ENCODE measurements around the gene MAST4.

The MAST4 gene

DNA sequence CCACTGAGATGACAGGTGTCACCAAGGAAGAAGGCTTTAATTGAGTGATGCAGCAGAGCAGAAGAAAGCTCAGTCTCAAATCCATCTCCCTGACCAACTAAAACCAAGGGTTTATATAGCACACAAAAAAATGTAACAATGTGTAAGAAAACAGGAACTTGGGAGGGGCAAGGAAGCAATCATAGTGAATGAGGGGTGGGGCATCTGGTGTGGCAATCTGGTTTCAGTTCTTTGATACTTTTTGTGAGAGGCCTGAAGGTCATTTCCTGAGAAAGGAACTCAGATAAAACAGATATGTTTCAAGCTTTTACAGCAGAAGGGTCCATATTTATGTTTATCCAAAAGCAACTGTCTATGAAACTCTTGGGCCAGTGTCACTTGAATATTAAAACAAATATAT, 580.7 kb downstream of the MAST4 start:
- DNase-seq, result peak; percentile 35 to 48

DNA sequence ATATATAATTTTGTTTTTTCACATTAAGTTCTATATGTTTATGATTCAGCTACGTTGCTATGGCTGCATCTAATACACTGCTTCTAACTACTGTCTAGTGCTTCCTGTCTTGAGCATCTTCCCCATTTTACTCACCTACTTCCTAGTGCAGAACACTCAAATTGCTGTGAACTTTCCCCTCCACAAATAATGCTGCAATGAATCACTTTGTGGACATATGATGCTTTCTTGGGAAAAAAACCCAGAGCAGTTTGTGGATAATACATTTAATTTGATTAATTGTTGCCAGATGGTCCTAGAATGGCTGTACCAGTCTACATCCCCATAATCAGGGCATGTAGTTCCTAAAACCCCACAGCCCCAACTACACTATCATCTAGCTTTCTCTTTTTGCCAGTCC, 581.9 kb downstream of the MAST4 start:
- peak; percentile 58 to 89 for DNase-seq

DNA sequence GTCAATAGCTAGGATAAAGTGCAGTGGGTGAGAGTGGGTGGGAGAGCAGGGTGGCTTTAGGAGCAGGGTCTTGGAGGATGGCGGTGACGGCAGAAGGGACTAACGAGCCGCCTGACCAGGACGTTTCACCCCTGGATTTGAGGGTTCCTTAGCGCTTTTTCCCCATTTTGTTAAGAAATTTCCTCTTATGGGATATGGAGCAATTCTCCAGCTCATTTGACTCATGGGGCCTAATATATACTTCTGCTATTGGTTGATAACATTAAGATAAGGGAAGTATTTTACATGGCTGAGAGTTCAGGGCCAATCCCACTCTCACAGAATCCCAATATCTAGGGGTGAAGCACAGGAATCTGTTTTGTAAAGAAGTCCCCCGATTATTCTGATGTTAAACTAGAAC, 582.8 kb downstream of the MAST4 start:
- peak; percentile 62 to 87 for DNase-seq

DNA sequence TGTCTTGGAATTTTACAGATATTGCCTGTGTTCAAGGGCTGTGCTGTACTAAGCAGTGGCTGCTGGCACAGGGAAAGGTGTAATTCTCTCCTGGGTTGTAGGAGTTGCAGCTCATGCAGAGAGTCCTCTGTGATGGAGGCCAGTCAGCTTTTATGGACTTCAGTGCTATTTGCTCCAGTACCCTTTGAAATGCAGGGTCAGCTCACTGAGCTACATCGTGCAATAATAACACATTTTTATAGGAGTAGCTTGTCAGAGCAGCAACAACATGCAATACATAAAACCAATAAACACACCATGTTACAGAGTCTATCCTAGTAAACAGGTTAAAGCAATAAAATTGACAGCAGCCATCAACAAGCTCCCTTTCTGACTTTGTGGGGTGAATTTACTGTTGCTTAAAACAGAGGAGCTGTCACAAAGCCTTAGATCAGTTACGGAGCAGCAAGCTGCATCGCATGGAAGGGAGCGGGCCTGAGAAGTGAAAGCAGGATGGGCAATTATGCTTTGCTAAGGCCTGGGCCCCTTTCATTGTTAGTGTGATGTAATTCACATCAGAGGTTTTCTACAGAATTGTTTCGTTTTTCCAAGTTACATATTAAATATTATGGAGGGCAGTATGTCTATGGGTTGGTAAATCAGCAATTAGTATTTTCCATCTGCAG, 583.6 kb downstream of the MAST4 start:
- DNase-seq, result no peak

DNA sequence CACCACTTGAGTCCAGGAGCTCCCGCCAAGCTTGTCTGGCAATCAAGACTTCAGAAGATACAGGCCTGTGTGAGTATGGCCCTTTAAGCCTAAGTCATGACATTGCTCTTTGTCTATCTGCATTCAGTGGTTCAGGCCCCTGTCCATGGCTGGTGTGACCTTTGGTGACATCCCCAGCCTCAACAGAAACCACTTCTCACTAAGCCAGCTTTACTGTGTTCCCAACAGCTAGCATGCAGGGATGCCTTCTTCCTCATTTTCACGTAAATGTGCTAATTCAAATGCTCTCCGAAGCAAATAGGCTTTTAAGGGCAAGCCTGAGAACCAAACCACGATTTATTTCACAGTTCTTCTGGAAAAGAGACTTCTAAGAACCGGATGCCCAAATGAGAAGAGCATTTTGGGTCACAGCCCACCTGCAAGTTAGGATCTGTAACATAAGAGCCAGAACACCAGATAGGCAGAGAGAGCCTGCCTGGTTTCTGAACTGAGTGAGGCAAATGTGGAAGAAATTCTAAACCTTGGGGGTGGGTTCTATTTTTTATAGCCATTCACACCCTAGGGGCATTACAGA, 585.5 kb downstream of the MAST4 start:
- DNase-seq, result peak; percentile 63 to 80

DNA sequence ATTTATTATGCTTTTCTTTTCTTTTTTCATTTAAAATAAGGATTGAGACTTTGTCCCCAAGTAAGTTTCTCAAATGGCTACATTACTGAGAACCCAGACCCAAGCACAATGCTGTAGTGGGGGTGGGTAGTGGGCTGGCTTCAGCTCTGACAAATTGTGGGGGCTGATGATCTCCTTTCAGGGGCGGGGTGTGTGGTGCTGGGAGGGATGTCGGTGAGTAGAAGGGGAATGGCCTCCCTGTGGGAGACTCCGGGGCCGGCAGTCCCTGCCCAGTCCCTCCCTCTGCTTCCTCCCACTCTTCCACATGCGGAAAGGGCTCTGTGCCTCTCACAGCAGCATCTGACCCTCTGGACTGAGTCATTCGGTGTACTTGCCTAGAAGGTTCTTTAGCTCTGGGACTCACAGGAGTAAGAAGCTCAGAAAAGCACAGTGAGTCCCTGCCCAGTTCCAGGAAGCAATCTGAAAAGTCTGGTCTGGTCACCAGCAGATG, 586.2 kb downstream of the MAST4 start:
- DNase-seq, result peak; percentile 79 to 97

DNA sequence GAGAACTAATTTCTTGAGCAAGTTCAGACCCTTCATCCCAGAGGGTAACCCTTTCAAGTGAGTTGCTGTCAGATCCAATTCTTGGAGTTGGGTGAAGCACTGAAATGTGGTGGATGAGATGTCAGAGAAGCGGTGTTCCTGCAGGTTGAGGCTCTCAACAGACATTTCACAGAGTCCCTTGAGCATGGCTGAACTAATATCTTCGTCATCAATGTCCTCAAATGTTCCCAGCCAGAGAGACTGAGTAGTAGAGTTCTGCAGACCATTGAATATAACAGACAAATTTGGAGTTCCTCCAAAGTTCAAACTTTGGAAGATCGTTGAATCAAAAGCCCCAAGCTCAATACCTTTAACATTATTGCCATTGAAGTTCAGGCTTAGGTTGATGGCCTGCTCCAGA, 587.7 kb downstream of the MAST4 start:
- no peak for DNase-seq

DNA sequence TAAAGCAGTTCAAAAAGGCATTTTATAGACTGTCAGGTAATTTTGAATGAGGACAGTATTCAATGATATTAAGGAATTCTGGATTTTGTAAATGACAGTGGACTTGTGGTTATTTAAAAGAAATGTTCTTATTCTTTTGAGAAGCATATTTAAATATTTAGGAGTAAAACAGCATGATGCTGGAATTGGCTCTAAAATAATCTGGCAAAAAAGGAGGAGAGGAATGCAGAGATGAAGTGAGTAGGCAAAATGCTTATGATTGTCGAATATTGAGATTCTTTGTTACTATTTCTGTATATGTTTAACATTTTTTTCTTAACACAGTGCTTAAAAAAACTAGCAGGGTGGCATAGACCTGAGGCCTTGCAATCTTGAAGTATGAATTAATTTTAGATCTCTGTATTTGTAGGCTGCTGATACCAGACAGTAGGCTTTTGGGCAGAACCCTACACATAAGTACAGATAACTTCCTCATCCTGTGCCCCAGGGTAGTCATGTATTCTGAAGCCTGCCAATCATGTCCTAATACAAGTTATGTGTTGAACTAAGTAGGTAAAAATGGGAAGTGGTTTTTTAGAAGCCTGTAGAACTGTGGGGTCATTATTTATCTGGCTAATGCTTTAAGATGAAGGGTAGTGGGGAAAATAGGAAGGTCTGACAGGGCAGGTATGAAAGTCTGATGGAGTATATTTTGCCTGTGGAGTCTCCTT, 591.0 kb downstream of the MAST4 start:
- DNase-seq, result peak; percentile 69 to 82

DNA sequence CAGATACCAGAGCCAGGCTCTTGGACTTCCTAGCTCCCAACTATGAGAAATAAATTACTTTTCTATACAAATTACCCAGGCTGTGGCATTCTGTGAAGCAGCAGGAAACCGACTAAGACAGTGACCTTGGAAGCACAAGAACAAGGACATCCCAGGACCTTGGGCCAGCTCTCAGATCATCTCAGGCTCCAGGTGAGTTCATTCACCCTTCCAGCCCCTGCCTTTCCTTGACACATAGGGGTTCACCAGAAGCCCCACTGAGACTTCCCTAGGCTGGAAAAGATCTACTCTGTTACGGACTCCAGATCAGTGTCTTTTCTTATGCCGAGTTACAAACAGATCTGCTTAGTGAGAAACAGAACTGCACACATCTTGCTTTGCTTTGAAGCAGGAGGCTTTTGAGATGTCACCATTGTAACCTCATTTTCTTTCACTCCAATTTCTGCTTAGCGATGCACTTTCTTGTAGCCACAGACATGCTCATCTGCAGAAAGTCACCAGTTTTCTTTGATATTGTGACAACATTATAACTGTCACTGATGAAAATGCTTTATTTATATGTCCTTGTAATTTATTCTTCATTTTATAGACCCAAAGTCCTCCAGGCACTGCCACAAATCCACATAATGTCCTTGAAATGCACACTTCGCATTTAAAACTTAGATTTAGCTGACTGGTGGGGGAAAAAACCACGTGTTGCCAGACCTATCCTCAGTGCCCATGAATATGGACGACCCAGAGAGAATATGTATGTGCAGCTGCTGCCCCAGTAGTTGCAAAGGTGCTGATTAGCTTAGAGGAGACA, 592.3 kb downstream of the MAST4 start:
- DNase-seq, result no peak

DNA sequence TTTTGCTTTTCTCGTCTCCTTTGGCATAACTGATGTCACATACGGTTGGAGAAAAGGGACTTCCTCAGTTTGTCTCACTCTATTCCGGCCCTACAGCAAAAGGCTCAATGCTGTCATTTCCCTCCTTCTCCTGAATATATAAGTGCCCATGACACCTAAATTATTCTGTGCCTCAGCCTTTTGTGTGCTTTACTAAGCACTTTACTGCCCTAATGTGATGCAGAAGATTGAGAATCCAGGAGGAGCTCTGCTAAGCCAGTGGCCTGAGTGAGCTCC, 592.8 kb downstream of the MAST4 start:
- DNase-seq, result peak in 1 of 2 donors; percentile 48

DNA sequence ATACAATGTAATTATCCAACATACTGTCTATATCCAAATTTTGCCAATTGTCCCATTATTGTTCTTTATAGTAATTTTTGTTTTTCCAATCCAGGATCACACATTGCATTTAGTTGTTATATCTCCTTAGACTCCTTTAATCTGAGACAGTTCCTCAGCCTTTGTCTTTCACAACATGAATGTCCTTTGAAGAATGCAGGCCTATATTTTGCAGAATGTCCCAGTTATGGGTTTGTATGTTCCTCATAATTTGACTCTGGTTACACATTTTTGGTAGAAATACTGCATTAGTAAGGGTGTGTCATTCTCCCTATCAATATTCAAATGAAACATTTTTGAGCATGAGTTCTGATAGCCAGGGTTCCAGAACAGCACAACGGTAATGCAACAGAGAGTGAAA, 593.7 kb downstream of the MAST4 start:
- no peak for DNase-seq

DNA sequence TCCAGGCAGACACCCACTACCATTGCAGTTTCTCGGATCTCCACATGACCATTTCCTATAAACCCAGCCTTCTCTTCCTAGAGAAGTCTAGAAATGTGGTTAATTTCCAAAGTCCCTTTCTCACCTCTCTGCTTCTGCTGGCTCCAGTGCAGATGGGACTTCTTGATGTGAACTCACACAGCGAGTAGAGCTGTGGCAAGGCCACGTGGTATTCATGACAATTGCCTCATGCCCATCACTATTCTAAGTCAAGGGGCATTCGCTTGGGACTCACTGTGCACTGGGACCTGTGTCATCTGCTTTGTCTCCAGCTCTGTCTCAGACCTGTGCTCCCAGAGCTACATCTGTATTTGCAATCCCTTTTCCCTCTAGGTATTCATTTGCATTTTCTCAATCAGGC, 594.2 kb downstream of the MAST4 start:
- peak in 1 of 2 donors; percentile 50 for DNase-seq

DNA sequence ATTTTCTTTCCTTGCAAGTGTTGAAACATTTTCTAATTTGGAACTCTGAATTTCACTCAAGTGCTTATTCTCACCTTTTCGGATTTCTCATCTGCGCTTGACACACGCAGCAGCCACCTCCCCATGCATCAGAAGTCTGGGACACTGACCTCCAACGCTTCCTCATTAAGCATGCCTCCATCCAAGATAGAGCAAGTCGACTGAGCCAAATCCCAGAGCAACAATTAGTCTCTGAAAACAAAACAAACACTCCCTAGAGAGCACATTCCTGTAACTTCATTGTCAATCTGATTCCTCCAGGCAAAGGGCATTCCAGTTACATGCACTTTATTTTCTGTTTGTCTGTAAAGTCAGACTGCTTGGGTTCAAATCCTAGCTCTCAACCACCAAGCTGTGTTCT, 594.7 kb downstream of the MAST4 start:
- no peak for DNase-seq

DNA sequence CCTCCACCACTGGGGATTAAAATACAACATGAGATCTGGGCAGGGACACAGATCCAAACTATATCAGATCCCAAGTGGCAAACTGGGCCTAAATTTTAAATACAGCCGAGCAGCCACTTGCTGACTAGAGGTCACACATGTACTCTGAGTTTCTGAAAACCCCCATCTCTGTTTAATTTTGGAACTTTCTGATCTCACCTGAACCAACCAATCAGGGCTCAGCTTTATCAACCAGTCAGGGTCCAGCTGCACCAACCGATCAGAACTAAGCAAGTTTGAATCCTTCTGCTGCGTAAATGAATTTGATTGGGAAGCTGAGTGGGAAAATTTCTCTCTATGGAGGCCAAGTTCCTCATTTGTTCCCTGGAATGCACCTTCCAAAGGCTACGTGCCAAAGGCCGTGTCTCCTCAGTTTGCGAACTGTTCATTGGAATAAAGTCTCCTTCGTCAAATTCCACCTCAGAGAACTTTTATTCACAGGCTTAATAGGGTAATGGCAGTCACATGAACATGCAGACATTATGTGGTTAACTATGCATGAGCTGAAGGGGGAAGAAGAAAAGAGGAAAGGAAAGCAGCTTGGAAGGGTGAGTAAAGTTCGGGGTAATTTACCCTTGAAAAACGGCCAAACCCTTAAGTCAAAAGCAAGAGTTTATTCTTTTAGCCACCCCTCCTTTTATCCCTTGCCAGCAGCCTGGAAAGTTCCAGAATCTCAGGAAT, 596.7 kb downstream of the MAST4 start:
- peak; percentile 78 to 79 for DNase-seq

DNA sequence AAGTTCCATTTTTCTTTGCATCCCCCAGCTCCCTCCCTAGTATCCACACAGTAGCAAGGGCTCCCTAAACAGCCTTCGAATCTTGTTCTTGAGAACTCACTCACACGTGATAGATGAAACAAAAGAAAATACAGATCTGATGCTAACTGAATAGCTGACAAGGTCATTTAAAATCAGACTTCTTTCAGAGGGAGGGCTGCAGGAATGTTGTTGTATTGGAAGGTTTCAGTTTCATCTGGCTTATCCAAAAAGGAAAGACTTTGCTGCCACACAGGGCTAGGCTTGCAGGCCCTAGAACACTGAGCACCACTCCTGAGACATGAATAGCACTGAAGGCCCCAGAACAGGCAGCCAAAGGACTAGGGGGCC, 597.2 kb downstream of the MAST4 start:
- DNase-seq, result no peak

DNA sequence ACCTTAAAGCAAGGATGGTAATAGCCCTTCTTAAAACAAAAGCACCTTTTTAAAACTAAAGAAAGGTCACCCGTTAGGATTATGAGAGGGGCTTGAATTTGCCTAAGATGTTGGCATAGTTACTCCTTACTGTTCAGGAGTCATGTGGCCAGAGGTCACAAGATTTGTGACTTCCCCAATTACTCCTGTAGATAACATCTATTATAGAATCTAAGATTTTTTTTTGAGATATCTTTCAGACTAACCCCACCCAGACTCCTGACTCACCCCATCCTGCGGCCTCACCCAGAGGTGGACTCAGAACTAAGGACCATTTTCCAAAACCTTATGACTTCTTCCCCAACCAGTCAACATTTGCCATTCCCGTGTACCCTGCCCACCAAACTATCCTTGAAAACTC, 598.0 kb downstream of the MAST4 start:
- peak; percentile 26 to 51 for DNase-seq

DNA sequence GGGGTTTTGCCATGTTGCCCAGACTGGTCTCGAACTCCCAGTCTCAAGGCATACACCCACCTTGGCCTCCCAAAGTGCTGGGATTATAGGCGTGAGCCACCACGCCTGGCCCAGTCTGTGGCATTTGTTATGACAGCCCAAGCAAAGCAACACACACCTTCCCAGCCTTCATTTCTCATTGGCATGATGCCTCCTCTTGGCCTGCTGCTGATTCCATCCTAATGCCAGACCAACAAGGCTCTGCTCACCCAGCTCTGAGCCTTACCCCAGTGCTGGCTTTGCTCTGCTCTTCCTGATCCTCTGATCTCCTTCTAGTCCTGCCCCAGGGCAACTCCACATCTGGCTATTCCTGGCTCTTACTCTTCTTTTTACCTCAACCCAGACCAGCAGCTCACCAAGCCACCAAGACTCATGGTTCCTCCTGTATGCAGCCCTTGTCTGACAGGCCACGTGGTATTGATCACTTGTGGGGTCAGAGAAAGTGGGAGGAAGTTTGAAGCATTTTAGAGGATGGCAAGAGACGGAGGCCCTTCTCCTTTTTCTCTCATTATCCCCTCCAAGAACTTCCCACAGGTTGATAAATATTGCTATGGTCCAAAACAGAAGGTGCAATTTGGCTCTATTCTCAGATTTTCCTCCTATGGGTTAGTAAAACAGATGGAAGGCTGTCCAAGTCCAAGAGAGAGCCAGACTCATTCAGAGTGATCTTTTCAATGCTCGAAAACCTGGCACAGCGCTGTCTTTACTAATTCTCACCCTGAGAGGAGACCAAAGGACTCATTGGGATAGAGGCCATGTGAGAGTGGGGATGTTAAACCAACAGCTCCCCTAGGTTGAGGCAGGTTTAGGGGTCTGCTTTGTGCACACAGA, 599.4 kb downstream of the MAST4 start:
- no peak for DNase-seq

DNA sequence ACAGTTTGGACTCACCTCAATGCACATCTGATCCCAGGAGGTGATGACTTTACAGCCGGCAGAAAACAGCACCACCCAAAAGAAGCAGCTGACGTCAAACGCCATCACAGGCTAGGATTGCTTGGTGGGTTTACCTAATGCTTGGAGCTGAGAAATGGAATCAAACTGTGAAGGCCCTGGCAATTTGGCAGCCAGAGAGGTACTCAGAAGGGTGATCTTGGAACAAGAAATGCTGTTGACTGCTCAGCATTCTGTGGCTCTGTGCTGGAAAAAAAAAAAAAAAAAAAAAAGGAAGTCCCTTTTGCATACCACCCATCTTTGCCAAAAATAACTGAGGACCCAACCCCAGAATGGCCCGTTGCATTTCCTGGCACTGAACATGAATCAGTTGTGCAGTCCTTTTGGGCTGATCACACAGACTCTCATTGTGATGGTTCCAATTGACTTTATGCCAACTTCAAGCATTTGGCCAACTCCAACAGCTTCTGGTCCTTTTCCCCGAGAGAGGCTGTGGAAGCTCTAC, 600.4 kb downstream of the MAST4 start, which contains the start of gene CD180:
Gene CD180 (minus strand): TSS at position 263 of the 523 bp plus-strand sequence. CDS start 158 bp downstream, at position 105.
- no peak for DNase-seq

DNA sequence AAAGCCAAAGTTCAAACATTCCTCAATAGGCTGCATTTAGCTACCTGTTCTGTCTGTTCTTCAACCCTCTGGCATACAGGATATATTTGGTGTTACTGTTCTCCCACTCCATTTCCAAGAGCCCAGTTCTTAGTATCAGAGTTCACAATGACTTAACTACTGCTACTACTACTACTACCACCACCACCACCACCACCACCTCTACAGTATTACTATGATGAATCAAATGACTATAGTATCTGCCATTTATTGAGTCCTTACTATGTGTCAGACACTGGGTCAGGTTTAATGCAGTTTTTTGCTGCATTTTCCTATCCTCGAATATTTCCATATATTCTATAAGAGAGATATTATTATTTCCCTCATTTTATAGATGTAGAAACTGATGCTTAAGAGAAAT, 601.3 kb downstream of the MAST4 start:
- DNase-seq, result no peak

DNA sequence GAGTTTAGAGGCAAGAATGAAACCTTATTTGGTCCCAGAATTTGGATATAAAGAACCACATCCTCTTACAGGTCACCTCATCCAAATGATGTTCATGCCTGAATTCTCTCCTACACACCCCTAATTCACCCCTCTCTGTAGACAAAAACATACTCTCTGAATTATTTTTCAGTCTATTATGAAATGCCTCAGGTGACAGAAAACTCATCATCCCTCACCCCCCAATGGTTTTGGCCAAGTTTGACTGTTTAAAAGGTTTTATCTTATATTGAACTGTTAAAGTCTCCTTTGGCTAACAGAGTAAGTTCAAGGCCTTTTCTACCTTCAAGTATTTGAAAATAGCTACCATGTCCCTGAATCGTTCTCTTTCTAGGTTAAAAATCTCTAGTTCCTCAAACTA, 602.7 kb downstream of the MAST4 start:
- DNase-seq, result no peak

DNA sequence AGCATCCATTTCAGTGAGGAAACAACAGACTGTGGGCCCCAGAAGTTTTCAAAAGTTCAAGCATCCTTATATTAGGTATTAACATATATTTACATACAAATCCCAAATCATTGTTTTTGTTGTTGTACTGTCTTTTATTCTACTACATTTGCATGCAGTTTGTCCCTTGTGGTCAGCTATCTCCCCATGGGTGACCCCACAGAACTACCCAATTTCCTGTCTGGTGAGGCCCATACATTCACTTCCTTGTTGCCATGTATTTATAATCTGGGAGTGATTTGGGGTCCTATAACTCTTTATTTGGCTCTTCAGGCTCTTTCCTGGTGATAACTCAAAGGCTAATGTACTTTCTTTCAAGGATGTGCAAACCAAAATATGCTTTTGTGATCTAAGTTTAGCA, 603.7 kb downstream of the MAST4 start:
- DNase-seq, result no peak

All from inflammatory macrophage treated with lipopolysaccharide for 1 hour (primary cell).